ENCODE data around the gene ZNHIT2. TPM values are rescaled to one million over a fixed set of nuclear protein-coding genes. Genes with fewer than 3 reads are reported as not detected.

The ZNHIT2 gene
- total and polyA plus RNA-seq, 2 experiments from 2014 or later = 17.7 to 18.1 TPM

DNA sequence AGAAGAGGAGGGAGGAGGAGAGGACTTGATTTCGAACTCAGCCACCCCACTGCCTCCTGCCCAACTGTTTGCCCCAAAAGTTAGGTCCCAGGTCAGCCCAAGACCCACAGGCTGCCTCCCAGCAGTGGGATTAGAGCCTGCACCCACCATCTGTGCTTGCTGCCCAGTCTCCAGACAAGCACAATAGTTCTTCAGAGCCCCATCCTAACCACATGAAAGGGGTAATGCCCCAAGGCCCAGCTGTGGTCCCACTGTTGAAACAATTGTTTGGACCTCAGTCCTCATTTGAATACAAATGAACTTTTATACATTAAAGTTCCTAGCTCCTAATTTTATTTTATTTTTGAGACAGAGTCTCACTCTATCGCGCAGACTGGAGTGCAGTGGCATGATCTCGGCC, 26.9 kb downstream of the ZNHIT2 start (continued):
- no peak for TF ChIP-seq POLR2AphosphoS5 (IDR thresholded peaks at IDR 0.05; ENCODE audit: low read depth)
- no peak for TF ChIP-seq ZNF331 (CRISPR knock-in tag; IDR thresholded peaks at IDR 0.05; ENCODE audit: low read depth)
- no peak for TF ChIP-seq EZH2 (IDR thresholded peaks at IDR 0.05; ENCODE audit: low read depth, unreplicated experiment)
- TF ChIP-seq CREB1 (CRISPR knock-in tag; IDR thresholded peaks at IDR 0.05; ENCODE audit: low read depth) = no peak
- TF ChIP-seq, protein P1, sequence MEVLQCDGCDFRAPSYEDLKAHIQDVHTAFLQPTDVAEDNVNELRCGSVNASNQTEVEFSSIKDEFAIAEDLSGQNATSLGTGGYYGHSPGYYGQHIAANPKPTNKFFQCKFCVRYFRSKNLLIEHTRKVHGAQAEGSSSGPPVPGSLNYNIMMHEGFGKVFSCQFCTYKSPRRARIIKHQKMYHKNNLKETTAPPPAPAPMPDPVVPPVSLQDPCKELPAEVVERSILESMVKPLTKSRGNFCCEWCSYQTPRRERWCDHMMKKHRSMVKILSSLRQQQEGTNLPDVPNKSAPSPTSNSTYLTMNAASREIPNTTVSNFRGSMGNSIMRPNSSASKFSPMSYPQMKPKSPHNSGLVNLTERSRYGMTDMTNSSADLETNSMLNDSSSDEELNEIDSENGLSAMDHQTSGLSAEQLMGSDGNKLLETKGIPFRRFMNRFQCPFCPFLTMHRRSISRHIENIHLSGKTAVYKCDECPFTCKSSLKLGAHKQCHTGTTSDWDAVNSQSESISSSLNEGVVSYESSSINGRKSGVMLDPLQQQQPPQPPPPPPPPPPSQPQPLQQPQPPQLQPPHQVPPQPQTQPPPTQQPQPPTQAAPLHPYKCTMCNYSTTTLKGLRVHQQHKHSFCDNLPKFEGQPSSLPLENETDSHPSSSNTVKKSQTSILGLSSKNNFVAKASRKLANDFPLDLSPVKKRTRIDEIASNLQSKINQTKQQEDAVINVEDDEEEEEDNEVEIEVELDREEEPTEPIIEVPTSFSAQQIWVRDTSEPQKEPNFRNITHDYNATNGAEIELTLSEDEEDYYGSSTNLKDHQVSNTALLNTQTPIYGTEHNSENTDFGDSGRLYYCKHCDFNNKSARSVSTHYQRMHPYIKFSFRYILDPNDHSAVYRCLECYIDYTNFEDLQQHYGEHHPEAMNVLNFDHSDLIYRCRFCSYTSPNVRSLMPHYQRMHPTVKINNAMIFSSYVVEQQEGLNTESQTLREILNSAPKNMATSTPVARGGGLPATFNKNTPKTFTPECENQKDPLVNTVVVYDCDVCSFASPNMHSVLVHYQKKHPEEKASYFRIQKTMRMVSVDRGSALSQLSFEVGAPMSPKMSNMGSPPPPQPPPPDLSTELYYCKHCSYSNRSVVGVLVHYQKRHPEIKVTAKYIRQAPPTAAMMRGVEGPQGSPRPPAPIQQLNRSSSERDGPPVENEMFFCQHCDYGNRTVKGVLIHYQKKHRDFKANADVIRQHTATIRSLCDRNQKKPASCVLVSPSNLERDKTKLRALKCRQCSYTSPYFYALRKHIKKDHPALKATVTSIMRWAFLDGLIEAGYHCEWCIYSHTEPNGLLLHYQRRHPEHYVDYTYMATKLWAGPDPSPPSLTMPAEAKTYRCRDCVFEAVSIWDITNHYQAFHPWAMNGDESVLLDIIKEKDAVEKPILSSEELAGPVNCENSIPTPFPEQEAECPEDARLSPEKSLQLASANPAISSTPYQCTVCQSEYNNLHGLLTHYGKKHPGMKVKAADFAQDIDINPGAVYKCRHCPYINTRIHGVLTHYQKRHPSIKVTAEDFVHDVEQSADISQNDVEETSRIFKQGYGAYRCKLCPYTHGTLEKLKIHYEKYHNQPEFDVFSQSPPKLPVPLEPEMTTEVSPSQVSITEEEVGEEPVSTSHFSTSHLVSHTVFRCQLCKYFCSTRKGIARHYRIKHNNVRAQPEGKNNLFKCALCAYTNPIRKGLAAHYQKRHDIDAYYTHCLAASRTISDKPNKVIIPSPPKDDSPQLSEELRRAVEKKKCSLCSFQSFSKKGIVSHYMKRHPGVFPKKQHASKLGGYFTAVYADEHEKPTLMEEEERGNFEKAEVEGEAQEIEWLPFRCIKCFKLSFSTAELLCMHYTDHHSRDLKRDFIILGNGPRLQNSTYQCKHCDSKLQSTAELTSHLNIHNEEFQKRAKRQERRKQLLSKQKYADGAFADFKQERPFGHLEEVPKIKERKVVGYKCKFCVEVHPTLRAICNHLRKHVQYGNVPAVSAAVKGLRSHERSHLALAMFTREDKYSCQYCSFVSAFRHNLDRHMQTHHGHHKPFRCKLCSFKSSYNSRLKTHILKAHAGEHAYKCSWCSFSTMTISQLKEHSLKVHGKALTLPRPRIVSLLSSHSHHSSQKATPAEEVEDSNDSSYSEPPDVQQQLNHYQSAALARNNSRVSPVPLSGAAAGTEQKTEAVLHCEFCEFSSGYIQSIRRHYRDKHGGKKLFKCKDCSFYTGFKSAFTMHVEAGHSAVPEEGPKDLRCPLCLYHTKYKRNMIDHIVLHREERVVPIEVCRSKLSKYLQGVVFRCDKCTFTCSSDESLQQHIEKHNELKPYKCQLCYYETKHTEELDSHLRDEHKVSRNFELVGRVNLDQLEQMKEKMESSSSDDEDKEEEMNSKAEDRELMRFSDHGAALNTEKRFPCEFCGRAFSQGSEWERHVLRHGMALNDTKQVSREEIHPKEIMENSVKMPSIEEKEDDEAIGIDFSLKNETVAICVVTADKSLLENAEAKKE (CRISPR knock-in tag; IDR thresholded peaks at IDR 0.05) = no peak

- no peak overlapping the region for H3K4me3 Mint-ChIP-seq
- TF ChIP-seq, protein P2, sequence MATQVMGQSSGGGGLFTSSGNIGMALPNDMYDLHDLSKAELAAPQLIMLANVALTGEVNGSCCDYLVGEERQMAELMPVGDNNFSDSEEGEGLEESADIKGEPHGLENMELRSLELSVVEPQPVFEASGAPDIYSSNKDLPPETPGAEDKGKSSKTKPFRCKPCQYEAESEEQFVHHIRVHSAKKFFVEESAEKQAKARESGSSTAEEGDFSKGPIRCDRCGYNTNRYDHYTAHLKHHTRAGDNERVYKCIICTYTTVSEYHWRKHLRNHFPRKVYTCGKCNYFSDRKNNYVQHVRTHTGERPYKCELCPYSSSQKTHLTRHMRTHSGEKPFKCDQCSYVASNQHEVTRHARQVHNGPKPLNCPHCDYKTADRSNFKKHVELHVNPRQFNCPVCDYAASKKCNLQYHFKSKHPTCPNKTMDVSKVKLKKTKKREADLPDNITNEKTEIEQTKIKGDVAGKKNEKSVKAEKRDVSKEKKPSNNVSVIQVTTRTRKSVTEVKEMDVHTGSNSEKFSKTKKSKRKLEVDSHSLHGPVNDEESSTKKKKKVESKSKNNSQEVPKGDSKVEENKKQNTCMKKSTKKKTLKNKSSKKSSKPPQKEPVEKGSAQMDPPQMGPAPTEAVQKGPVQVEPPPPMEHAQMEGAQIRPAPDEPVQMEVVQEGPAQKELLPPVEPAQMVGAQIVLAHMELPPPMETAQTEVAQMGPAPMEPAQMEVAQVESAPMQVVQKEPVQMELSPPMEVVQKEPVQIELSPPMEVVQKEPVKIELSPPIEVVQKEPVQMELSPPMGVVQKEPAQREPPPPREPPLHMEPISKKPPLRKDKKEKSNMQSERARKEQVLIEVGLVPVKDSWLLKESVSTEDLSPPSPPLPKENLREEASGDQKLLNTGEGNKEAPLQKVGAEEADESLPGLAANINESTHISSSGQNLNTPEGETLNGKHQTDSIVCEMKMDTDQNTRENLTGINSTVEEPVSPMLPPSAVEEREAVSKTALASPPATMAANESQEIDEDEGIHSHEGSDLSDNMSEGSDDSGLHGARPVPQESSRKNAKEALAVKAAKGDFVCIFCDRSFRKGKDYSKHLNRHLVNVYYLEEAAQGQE (IDR thresholded peaks at IDR 0.05; ENCODE audit: unreplicated experiment) = no peak
- TF ChIP-seq EZH2phosphoT487 (IDR thresholded peaks at IDR 0.05; ENCODE audit: unreplicated experiment) = no peak
- TF ChIP-seq, protein P3, sequence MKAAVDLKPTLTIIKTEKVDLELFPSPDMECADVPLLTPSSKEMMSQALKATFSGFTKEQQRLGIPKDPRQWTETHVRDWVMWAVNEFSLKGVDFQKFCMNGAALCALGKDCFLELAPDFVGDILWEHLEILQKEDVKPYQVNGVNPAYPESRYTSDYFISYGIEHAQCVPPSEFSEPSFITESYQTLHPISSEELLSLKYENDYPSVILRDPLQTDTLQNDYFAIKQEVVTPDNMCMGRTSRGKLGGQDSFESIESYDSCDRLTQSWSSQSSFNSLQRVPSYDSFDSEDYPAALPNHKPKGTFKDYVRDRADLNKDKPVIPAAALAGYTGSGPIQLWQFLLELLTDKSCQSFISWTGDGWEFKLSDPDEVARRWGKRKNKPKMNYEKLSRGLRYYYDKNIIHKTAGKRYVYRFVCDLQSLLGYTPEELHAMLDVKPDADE (IDR thresholded peaks at IDR 0.05) = no peak
- TF ChIP-seq EZH2 (IDR thresholded peaks at IDR 0.05; ENCODE audit: low read depth, unreplicated experiment) = no peak
- TF ChIP-seq, protein P4, sequence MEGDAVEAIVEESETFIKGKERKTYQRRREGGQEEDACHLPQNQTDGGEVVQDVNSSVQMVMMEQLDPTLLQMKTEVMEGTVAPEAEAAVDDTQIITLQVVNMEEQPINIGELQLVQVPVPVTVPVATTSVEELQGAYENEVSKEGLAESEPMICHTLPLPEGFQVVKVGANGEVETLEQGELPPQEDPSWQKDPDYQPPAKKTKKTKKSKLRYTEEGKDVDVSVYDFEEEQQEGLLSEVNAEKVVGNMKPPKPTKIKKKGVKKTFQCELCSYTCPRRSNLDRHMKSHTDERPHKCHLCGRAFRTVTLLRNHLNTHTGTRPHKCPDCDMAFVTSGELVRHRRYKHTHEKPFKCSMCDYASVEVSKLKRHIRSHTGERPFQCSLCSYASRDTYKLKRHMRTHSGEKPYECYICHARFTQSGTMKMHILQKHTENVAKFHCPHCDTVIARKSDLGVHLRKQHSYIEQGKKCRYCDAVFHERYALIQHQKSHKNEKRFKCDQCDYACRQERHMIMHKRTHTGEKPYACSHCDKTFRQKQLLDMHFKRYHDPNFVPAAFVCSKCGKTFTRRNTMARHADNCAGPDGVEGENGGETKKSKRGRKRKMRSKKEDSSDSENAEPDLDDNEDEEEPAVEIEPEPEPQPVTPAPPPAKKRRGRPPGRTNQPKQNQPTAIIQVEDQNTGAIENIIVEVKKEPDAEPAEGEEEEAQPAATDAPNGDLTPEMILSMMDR (conservative IDR thresholded peaks at IDR 0.05; ENCODE audit: low read depth in 2 of 2) = no peak
- TF ChIP-seq JUNB (IDR thresholded peaks at IDR 0.05; ENCODE audit: unreplicated experiment) = no peak
- no peak for TF ChIP-seq POLR2AphosphoS5 (IDR thresholded peaks at IDR 0.05; ENCODE audit: low read depth)
- TF ChIP-seq CREB1 (CRISPR knock-in tag; IDR thresholded peaks at IDR 0.05; ENCODE audit: low read depth) = no peak
- no peak for TF ChIP-seq STAT1 (IDR thresholded peaks at IDR 0.05; ENCODE audit: unreplicated experiment)
These were observed 27.9 kb downstream of the ZNHIT2 start for GRCh38 chr11:65089621-65090020.

More at GRCh38 chr11:65089621-65090020, 27.9 kb downstream of the ZNHIT2 start:
- Histone ChIP-seq H3K27ac (ENCODE audit: low read depth) (no peak overlapping the region), H3K9me2 (ENCODE audit: insufficient read depth) (no peaks in the 10 kb centered on the region), H2AFZ (no peak overlapping the region), H3K4me2 (no peak overlapping the region), H3F3A (replicated peaks; ENCODE audit: low read depth) (no peaks in the 10 kb centered on the region), H3K36me3 (ENCODE audit: insufficient read depth) (no peaks in the 10 kb centered on the region), H4K20me1 (replicated peaks; ENCODE audit: insufficient read depth) (no peaks in the 10 kb centered on the region), H3K27me3 (ENCODE audit: insufficient read depth) (no peaks in the 10 kb centered on the region), H3K79me2 (replicated peaks; ENCODE audit: insufficient read depth) (peaks cover 5% of the 10 kb centered on the region; the same call in 1 of the 2 replicates), H3K4me3 (no peak overlapping the region), H3K4me1 (ENCODE audit: insufficient read depth) (no peaks in the 10 kb centered on the region)
- peaks cover 5% of the 10 kb centered on the region; the same call in 2 of the 3 replicates for H3K36me3 Mint-ChIP-seq (ENCODE audit: low read depth)
- peaks cover 1% of the 10 kb centered on the region for H3K27me3 Mint-ChIP-seq (ENCODE audit: insufficient read depth, low read depth, poor library complexity)
- H3K9me3 Mint-ChIP-seq = no peaks in the 10 kb centered on the region
- H3K4me1 Mint-ChIP-seq = peaks cover 5% of the 10 kb centered on the region; the same call in 1 of the 3 replicates
- ATAC-seq (no peak), DNase-seq (ENCODE audit: low spot score) (no peak)
- H3K27ac Mint-ChIP-seq = no peak overlapping the region

Data from GM23338 (cell line).